ENCODE data around the gene METTL23. TPM values are rescaled to one million over a fixed set of nuclear protein-coding genes. Genes with fewer than 3 reads are reported as not detected.

Gene METTL23
- polyA plus RNA-seq, 1 experiment: 54.4 TPM

DNA sequence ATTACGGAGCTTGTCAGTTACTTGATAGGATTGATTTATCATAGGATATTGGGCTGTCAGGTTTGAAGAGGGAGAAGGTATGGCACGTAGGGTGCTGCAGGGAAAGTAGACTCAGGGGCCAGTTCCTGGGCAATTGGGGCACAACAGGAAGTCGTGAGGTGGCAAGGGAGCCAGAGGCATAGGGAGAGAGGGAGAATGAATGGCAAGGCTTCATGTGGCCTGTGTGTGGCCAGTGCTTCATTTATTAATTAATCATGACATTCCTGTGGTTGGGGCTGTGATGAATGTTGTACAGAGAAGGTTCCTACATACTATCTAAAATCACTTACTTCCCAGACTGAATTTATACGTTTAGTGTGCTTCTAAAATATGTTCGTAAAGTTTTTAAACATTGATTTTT lies 30.6 kb downstream of the METTL23 start:
- Histone ChIP-seq H3K27ac (ENCODE audit: low read depth, low read length) (no peak overlapping the region), H3K4me3 (ENCODE audit: low read depth, low read length) (no peak overlapping the region), H3K9me3 (ENCODE audit: control insufficient read depth, insufficient read depth, low read length) (no peaks in the 10 kb centered on the region), H3K27me3 (ENCODE audit: control insufficient read depth, insufficient read depth, low read length) (no peaks in the 10 kb centered on the region)
- CTCF ChIA-PET: no interaction called here
- POLR2A ChIA-PET: no interaction called here
- TF ChIP-seq, protein P1, sequence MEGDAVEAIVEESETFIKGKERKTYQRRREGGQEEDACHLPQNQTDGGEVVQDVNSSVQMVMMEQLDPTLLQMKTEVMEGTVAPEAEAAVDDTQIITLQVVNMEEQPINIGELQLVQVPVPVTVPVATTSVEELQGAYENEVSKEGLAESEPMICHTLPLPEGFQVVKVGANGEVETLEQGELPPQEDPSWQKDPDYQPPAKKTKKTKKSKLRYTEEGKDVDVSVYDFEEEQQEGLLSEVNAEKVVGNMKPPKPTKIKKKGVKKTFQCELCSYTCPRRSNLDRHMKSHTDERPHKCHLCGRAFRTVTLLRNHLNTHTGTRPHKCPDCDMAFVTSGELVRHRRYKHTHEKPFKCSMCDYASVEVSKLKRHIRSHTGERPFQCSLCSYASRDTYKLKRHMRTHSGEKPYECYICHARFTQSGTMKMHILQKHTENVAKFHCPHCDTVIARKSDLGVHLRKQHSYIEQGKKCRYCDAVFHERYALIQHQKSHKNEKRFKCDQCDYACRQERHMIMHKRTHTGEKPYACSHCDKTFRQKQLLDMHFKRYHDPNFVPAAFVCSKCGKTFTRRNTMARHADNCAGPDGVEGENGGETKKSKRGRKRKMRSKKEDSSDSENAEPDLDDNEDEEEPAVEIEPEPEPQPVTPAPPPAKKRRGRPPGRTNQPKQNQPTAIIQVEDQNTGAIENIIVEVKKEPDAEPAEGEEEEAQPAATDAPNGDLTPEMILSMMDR (IDR thresholded peaks at IDR 0.05; ENCODE audit: low read depth, low read length): no peak
- no peak for DNase-seq (ENCODE audit: low read depth, low spot score)

DNA sequence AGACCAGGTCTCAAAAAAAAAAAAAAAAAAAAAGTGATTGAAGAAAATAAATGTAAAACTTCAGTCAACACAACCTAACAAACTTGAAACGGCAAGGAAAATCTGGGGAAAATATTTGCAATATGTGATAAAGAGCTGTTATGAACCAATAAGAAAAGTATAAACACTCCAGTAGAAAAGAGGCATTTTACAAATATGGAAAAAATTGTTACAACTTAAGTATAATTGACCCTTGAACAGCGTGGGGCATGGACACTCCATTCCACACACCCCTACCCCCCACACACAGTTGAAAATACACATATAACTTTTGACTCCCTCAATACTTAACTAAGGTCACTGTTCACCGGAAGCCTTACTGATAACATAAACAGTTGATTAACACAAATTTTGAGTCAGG lies 31.9 kb downstream of the METTL23 start:
- TF ChIP-seq, protein P1 (IDR thresholded peaks at IDR 0.05; ENCODE audit: low read depth, low read length): no peak
- DNase-seq (ENCODE audit: low read depth, low spot score): no peak
- H3K27ac ChIP-seq (ENCODE audit: low read depth, low read length): no peak overlapping the region
- H3K27me3 ChIP-seq (ENCODE audit: control insufficient read depth, insufficient read depth, low read length): no peaks in the 10 kb centered on the region
- no peaks in the 10 kb centered on the region for H3K9me3 ChIP-seq (ENCODE audit: control insufficient read depth, insufficient read depth, low read length)
- POLR2A ChIA-PET: no interaction called here
- H3K4me3 ChIP-seq (ENCODE audit: low read depth, low read length): no peak overlapping the region
- CTCF ChIA-PET: no interaction called here

DNA sequence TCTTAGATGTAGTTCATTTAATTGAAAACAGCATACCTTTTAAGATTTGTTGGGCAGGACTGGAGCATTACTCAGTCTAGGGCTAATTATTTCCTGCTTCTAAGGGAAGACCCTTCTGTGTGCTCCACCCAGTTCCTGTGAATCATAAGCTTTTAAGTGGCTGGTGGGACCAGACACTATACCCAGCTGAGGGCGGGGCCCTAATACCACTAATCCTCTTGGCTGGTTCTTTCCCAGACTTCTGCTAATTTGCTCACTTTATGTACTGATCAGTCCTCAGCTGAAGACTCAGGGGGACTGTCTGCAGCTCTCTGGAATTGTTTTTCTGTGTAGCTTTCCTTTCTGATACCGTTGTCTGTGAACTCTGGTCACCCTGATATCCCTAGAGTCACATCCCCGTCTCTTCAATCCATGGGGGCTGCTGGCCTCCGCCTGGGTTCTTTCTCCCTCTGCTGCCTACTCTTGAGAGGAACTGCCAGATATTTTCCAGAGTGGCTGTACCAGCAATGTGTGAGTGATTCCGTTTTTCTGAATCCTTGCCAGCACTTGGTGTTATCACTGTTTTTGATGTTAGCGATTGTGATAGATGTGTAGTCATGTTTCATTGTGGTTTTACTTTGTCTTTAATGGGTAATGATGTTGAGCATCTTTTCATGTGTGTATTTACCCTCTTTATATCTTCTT lies 46.3 kb downstream of the METTL23 start:
- H3K27ac ChIP-seq (ENCODE audit: low read depth, low read length): no peak overlapping the region
- POLR2A ChIA-PET: no interaction called here
- H3K9me3 ChIP-seq (ENCODE audit: control insufficient read depth, insufficient read depth, low read length): no peaks in the 10 kb centered on the region
- DNase-seq (ENCODE audit: low read depth, low spot score): peak; percentile 11
- H3K27me3 ChIP-seq (ENCODE audit: control insufficient read depth, insufficient read depth, low read length): no peaks in the 10 kb centered on the region
- CTCF ChIA-PET: no interaction called here
- H3K4me3 ChIP-seq (ENCODE audit: low read depth, low read length): no peak overlapping the region
- TF ChIP-seq, protein P1 (IDR thresholded peaks at IDR 0.05; ENCODE audit: low read depth, low read length): no peak

DNA sequence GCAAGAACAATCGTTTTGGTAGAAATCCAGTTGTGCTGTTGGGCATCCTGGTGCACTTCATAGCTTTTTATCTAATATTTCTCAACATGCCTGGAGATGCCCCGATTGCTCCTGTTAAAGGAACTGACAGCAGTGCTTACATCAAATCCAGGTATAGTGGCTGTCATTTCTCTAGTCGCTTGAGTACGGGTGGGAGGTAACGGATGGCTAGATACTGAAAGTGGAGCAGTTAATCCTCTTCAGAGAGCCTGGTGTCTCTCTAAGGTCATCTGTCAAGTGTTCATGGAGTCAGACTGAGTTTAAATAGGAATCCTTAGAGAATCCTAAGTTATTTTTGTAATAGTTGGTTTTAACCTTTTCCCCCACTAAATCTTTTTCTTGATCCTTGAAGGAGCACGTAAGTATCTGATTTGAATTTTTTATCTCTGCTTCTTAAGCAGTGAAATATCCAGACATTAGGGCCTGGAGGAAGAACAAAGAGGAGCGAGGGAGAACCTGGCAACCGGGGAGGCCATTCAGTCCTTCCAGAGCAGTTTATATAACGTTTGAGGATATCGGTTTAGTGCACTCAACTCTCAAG lies 48.5 kb downstream of the METTL23 start:
- CTCF ChIA-PET: no interaction called here
- POLR2A ChIA-PET: no interaction called here
- Histone ChIP-seq H3K9me3 (ENCODE audit: control insufficient read depth, insufficient read depth, low read length) (no peaks in the 10 kb centered on the region), H3K27me3 (ENCODE audit: control insufficient read depth, insufficient read depth, low read length) (no peaks in the 10 kb centered on the region), H3K27ac (ENCODE audit: low read depth, low read length) (no peak overlapping the region), H3K4me3 (ENCODE audit: low read depth, low read length) (no peak overlapping the region)
- TF ChIP-seq, protein P1 (IDR thresholded peaks at IDR 0.05; ENCODE audit: low read depth, low read length): no peak
- no peak for DNase-seq (ENCODE audit: low read depth, low spot score)

Measured in AG04450 (cell line).